RWPE1 (cell line): ENCODE results near the gene TMEM52B.

Experiments
- CTCF ChIA-PET: fragments of 350-600 bp; sonication (Branson Sonifier 250); formaldehyde crosslinking; extraction: SDS; loops from one replicate; lab custom pipeline; 2021; lab: Yijun Ruan, JAX
- POLR2A ChIA-PET: fragments of 400-600 bp; formaldehyde crosslinking; extraction: SDS; loops from one replicate; lab custom pipeline; 2020; ENCODE audit warnings: antibody characterized with exemption; ENCODE audit not compliant: low non-redundant PET; lab: Yijun Ruan, JAX
- DNase-seq: peaks from one replicate; pipeline ENCODE4 v3.0.0; 2012; ENCODE audit warnings: low spot score
- H3K27ac ChIP-seq: fragments of 450-650 bp; 2 replicates; pipeline ENCODE4 v1.5.1; 2017
- CTCF ChIP-seq: fragments of 450-650 bp; conservative IDR thresholded peaks from 2 replicates; pipeline ENCODE4 v1.5.1; 2017; ENCODE audit warnings: low read depth, mild to moderate bottlenecking

TMEM52B gene

GRCh38 chr12:10178821-10179220 lies at the start of gene TMEM52B:
Gene TMEM52B (plus strand): TSS chr12:10179032. CDS start chr12:10179575, 543 bp downstream.
- no peak within 1 kb of the TSS for H3K27ac ChIP-seq
- ChIA-PET POLR2A (no interaction called here), CTCF (no interaction called here)
- no peak for DNase-seq
- TF ChIP-seq CTCF, result no peak

- H3K27ac ChIP-seq, result no peak within 1 kb of the TSS
Observed at GRCh38 chr12:10130042-10130441, 48.8 kb upstream of the TMEM52B start, which contains the start of gene CLEC7A. Gene CLEC7A (minus strand): TSS chr12:10130199. CDS start chr12:10130082, 117 bp downstream.

GRCh38 chr12:10131111-10131690 lies 47.6 kb upstream of the TMEM52B start:
- no peak for TF ChIP-seq CTCF
- ChIA-PET CTCF (interaction anchor here (0.6 kb wide), 1 partner anchor 32 kb away, joined by 5 read pairs; the partner anchor contains the start of gene CLEC1A), POLR2A (no interaction called here)
- H3K27ac ChIP-seq, result no peak overlapping the region
- DNase-seq, result no peak

More at GRCh38 chr12:10130042-10130441, 48.8 kb upstream of the TMEM52B start, which contains the start of gene CLEC7A:
- TF ChIP-seq CTCF, result no peak
- no peak for DNase-seq
- ChIA-PET POLR2A (no interaction called here), CTCF (no interaction called here)

- POLR2A ChIA-PET, result no interaction called here
- no peak overlapping the region for H3K27ac ChIP-seq
- no peak for TF ChIP-seq CTCF
- DNase-seq, result no peak
- CTCF ChIA-PET, result interaction anchor here (1.4 kb wide), 1 partner anchor 21 kb away, joined by 3 read pairs; no protein-coding TSS in a partner anchor
Observed at GRCh38 chr12:10132850-10133370, 45.9 kb upstream of the TMEM52B start.

- ChIA-PET POLR2A (no interaction called here), CTCF (no interaction called here)
- DNase-seq, result no peak
- TF ChIP-seq CTCF, result no peak
- no peak overlapping the region for H3K27ac ChIP-seq
Observed at GRCh38 chr12:10135126-10135525, 43.7 kb upstream of the TMEM52B start.

- DNase-seq, result no peak
- ChIA-PET CTCF (interaction anchor here (0.6 to 0.7 kb wide), 3 partner anchors 105 to 348 kb away, joined by 3 to 4 read pairs (median 3); no protein-coding TSS in a partner anchor), POLR2A (no interaction called here)
- H3K27ac ChIP-seq, result no peak overlapping the region
- TF ChIP-seq CTCF, result no peak
Observed at GRCh38 chr12:10136637-10137205, 42.1 kb upstream of the TMEM52B start.
